Prostate gland (tissue), 2 donors: ENCODE results near the gene OPA1.

Source experiments
- POLR2A ChIP-seq: fragments of 450-650 bp; IDR thresholded peaks from one replicate; pipeline ENCODE4 v1.6.1; 2016; ENCODE audit warnings: antibody characterized with exemption, mild to moderate bottlenecking
- POLR2AphosphoS5 ChIP-seq: sonication (generic); formaldehyde crosslinking; IDR thresholded peaks from one replicate; pipeline ENCODE4 v1.6.1; 2017; ENCODE audit warnings: antibody characterized with exemption
- TF ChIP-seq, protein P1 (sequence below), 4 experiments: fragments of 200-600 bp in 2 of 4; fragments of 450-650 bp in 2 of 4; sonication (generic) in 2 of 4; IDR thresholded peaks; 1 replicate in 3 of 4; 2 replicates in 1 of 4; pipeline ENCODE4 v1.5.1; 2016 to 2019; ENCODE audit warnings: antibody characterized with exemption in 4 of 4, mild to moderate bottlenecking in 2 of 4, moderate library complexity in 2 of 4

DNA sequence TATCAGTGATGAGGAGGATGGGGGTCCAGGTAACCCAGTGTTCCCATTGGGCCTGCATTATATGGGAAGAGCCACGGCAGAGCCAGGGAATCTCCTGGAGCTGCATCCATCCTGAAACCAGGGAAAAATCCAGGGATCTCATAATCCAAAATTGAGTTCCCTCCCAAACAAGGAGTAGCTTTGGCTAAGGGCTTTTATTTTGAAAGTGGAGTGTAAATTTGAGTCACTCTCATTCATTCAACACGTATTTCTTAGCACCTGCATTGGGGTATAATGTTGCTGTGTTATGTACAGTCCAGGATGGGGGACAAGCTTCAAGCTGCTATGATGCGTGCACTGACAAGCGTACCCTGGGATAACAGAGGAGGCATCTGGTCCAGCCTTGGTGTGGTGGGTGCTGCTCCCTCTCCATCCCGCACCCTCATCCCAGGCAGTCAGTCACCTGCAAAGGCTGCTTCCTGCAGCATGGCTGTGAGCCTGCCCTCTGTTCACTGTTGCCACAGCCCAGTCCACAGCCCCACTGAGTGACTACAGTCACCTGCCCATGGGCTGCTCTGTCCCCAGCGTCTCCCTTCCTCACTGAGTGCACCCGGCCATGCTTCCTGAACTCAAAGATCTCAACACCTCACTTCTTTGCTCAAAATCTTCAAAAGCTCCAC, 135.6 kb downstream of the OPA1 start:
- TF ChIP-seq, protein P1, sequence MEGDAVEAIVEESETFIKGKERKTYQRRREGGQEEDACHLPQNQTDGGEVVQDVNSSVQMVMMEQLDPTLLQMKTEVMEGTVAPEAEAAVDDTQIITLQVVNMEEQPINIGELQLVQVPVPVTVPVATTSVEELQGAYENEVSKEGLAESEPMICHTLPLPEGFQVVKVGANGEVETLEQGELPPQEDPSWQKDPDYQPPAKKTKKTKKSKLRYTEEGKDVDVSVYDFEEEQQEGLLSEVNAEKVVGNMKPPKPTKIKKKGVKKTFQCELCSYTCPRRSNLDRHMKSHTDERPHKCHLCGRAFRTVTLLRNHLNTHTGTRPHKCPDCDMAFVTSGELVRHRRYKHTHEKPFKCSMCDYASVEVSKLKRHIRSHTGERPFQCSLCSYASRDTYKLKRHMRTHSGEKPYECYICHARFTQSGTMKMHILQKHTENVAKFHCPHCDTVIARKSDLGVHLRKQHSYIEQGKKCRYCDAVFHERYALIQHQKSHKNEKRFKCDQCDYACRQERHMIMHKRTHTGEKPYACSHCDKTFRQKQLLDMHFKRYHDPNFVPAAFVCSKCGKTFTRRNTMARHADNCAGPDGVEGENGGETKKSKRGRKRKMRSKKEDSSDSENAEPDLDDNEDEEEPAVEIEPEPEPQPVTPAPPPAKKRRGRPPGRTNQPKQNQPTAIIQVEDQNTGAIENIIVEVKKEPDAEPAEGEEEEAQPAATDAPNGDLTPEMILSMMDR (IDR thresholded peaks at IDR 0.05): no peak
- TF ChIP-seq POLR2AphosphoS5 (no peak), POLR2A (no peak)
